Esophagus muscularis mucosa (tissue), 4 donors: ENCODE results near the gene SWAP70.

Experiments used
- CTCF ChIP-seq, 3 experiments: fragments of 200-600 bp in 2 of 3; fragments of 450-650 bp in 1 of 3; sonication (generic) in 2 of 3; IDR thresholded peaks; one replicate each; pipeline ENCODE4 v1.5.1; 2017 to 2019; ENCODE audit warnings: antibody characterized with exemption in 3 of 3, mild to moderate bottlenecking in 2 of 3, moderate library complexity in 1 of 3
- EP300 ChIP-seq: sonication (generic); formaldehyde crosslinking; IDR thresholded peaks from one replicate; pipeline ENCODE4 v1.6.1; 2017; ENCODE audit warnings: antibody characterized with exemption
- POLR2A ChIP-seq: fragments of 450-650 bp; IDR thresholded peaks from one replicate; pipeline ENCODE4 v1.6.1; 2017; ENCODE audit warnings: antibody characterized with exemption, moderate library complexity, mild to moderate bottlenecking, low read depth
- POLR2AphosphoS5 ChIP-seq, 2 donors: sonication (generic); formaldehyde crosslinking; IDR thresholded peaks; one replicate each; pipeline ENCODE4 v1.6.1; 2017; ENCODE audit warnings: antibody characterized with exemption in 2 of 2

- TF ChIP-seq CTCF (IDR thresholded peaks at IDR 0.05) = no peak
- TF ChIP-seq EP300 = no peak
- TF ChIP-seq POLR2AphosphoS5 (IDR thresholded peaks at IDR 0.05) = no peak
- TF ChIP-seq POLR2A = no peak
These were observed 69.3 kb downstream of the SWAP70 start for GRCh38 chr11:9733212-9733611.
